HuH-7.5 (cell line): ENCODE measurements around the gene GSTA4.
"Not testable (repeated sequence)": the region's sequence is repeated elsewhere in the genome, so short reads cannot be mapped to it uniquely, and the experiment has no call there.

Source experiments
- DNase-seq: peaks from one replicate; pipeline ENCODE4 v3.0.0; 2011; ENCODE audit warnings: low spot score

GSTA4 gene

GRCh38 chr6:53014063-53014462 lies 19.0 kb upstream of the GSTA4 start:
- no peak for DNase-seq

- DNase-seq = no peak
Observed at GRCh38 chr6:53011979-53012378, 16.9 kb upstream of the GSTA4 start.

- no peak for DNase-seq
Observed at GRCh38 chr6:53010504-53010903, 15.4 kb upstream of the GSTA4 start.

GRCh38 chr6:53009511-53009910 lies 14.4 kb upstream of the GSTA4 start:
- DNase-seq = no peak

- DNase-seq = no peak
Observed at GRCh38 chr6:53009056-53009455, 14.0 kb upstream of the GSTA4 start.

- not testable (repeated sequence) for DNase-seq
Observed at GRCh38 chr6:53008192-53008687, 13.2 kb upstream of the GSTA4 start.

- DNase-seq = no peak
Observed at GRCh38 chr6:53005663-53006250, 10.7 kb upstream of the GSTA4 start.

- DNase-seq = no peak
Observed at GRCh38 chr6:52999456-52999855, 4.4 kb upstream of the GSTA4 start.

- no peak for DNase-seq
Observed at GRCh38 chr6:52998603-52999002, 3.5 kb upstream of the GSTA4 start.

GRCh38 chr6:52995913-52996645 lies 995 bp upstream of the GSTA4 start:
- DNase-seq = no peak

GRCh38 chr6:52994839-52995088 lies 320 bp downstream of the GSTA4 start:
- no peak for DNase-seq

- no peak for DNase-seq
Observed at GRCh38 chr6:52994031-52994838, 849 bp downstream of the GSTA4 start.

GRCh38 chr6:52992980-52993920 lies 1.8 kb downstream of the GSTA4 start:
- DNase-seq = no peak

- no peak for DNase-seq
Observed at GRCh38 chr6:52990342-52990741, 4.7 kb downstream of the GSTA4 start.

- DNase-seq = no peak
Observed at GRCh38 chr6:52985228-52985627, 9.9 kb downstream of the GSTA4 start.

GRCh38 chr6:52984247-52984646 lies 10.8 kb downstream of the GSTA4 start:
- DNase-seq = no peak

- DNase-seq = no peak
Observed at GRCh38 chr6:52983159-52983848, 11.8 kb downstream of the GSTA4 start.

GRCh38 chr6:52982680-52983079 lies 12.4 kb downstream of the GSTA4 start:
- DNase-seq = no peak

- no peak for DNase-seq
Observed at GRCh38 chr6:52981222-52981900, 13.7 kb downstream of the GSTA4 start.

GRCh38 chr6:52976591-52977035 lies 18.5 kb downstream of the GSTA4 start:
- DNase-seq = no peak

- DNase-seq = no peak
Observed at GRCh38 chr6:52976149-52976548, 18.9 kb downstream of the GSTA4 start.
